HG03135 (cell line): ENCODE data around the gene NBEA.
A peak's percentile ranks its signal among the peaks of the same experiment; 100 is the strongest.

Experiments
- ATAC-seq: cut with Tn5 transposase; IDR thresholded peaks from one replicate; pipeline ENCODE4 v1.9.1; 2021; ENCODE audit warnings: mild to moderate bottlenecking, moderate library complexity; ENCODE audit not compliant: unreplicated experiment

NBEA gene

DNA sequence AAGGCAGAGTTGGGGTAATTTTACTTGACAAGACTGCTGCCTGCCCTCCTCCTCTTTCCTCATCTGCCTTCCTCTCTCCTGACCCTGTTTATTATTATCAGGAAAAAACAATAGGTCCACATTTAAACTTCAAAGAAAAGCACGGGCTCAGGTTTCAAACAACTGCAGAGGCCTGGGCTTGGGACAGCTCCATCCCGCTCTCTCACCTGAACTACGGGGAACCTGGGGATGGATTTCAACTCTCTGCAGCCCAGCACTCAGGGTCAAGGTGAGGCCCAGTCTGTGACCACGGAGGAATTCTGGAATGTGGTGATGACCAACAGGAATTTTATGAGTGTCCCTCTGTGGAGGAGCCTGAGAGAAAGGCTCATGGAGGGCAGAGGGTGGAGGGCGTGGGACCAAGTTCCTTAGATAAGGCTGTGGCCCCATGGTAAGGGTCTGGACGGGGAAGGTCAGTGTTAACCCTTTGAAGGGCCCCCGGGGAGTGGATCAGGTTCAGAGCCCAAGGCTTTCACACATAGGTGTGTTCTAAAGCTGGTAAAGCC is 755.2 kb downstream of the NBEA start:
- no peak for ATAC-seq

DNA sequence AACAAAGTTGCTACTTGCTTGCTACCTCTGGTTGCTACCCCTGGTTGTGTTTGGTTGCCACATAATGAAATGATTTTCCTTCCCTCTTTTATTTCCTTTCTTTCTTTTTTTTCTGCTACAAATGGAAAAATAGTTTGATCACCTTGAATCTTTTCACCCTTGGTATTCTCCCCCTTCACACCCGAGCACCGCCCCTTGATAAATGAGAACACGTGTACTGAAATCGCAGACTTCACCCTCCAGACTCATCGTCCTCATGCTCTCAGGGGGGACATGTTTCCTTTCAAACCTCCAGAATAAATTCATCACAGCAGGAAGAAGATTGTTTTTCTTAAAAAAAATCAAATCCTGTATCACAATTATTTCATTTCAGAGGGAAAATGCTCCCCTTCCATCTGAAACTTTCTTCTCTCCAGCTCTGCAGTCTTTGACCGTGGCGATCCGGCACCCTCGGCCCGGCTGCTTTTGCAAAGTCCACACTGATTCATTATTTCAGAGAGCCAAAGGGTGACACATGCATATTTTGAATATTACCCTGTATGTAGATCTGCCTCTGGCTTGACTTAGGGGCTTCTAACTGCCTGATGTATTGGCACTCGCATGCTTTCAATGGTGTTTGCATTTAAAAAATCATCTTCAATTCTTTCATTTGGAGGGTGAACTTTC is 757.0 kb downstream of the NBEA start:
- ATAC-seq, result no peak

DNA sequence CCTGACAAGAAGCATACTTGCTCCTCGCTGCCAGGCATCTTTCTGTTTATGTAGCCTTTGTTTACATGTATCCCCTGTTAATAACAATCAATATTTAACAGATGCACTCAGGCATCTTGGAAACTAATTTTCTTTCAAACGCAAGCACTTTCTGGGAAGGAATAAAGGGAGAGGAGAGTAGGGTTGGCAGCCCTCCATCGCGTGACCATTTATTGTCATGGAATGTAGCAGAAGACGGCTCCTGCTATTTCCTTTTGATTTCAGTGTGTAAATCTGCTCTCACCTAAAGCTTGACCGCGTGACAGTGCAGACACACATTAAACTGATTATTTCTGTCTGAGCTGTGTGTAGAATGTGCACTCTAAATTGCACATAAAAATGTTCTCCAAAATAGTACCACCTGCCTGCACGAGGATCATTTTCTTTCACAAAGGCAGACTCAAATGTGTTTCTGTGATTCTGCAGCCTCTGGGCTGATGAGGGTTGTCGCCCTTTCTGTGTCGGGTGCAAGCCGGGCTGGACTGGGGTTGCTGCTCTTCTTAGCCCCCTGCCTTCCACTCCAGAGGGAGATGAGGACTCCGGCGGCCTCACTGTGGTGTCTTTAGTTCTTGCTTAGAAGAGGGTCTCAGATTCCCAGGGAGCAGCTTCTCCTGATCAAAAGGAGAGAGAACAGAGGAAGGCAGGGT is 757.9 kb downstream of the NBEA start:
- no peak for ATAC-seq

DNA sequence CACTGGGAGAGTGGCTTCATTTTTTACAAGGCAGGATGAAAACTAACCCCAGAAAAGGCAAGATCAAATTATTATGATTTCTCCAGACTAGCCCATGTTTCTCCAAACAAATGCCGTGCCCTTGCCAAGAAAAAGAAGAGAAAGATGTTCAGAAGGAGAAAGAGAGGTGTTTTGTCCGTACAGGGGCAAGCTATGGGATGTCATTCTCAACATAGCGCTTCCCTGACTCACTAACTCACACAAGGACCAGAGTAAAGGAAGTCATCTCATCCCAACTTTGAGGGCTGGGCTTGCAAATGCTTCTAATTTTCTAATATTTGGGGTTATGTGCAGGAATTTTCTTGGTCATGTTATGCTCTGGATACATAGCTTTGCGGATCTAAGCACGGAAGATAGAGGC is 758.6 kb downstream of the NBEA start:
- no peak for ATAC-seq

DNA sequence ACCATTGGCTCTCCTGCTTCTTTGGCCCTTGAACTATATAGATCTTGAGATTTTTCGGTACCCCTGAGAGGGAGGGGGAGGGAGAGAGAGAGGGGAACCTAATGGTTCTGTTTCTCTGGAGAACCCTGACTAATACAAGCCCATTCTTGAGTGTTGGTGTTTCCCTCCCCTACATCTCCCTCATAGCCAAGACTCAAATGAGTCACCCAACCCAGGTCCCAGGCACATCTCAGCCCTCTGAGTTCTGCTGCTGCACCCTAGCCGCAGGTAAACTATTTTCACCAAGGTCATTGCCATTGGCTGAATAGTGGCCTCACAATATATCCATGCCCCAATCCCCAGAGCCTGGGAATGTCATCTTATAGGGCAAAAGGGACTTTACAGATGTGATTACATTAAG is 760.2 kb downstream of the NBEA start:
- no peak for ATAC-seq

DNA sequence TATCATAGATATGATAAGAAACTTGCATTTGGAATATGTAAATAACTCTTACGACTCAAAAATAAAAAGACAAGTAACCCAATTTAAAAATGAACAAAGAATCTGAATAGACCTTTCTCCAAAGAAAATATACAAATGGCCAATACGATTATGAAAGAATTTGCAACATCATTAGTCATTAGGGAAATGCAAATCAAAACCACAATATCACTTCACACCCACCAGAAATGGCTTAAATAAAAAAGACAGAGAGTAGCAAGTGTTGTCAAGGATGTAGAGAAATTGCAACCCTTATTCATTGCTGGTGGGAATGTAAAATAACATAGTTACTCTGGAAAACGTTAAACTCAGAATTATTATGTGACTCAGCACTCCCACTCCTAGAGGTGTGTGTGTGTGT is 761.0 kb downstream of the NBEA start:
- ATAC-seq, result no peak

DNA sequence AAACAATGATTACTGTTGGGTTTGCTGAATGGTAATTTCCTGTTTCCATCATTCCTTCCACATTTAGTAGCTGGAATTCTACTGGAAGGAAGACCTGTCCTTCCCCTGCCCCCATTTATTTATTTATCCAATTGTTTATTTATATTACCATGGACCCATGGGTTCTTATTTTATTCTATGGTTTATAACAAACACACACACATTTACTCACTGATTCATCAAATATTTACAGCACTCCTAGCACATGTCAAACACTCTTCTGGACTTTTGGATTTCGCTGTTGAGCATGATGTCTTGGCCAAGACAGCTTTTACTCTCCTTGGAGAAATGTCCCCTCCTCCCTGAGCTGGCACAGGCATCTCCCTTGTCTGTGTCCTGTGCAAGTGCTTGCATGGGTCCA is 762.3 kb downstream of the NBEA start:
- no peak for ATAC-seq

DNA sequence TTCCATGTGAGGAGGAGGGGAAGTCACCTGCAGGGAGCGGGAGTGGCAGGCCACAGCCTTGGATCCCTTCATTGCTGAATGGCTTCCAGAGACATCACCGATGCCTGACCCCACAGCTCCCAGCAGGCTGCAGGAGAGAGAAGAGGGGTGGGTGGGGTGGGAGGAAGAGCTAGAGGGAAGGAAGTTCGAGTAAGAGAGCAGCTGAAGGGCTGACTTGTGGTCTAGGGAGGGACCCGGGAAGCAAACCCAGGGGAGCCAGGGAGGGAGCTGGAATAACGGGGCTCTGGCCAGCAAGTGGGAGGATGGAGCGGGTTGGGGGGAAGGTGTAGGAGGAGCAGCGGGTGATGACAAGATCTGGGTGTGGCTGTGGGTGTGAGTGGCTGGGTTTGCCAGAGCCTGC is 764.2 kb downstream of the NBEA start:
- ATAC-seq, result no peak

DNA sequence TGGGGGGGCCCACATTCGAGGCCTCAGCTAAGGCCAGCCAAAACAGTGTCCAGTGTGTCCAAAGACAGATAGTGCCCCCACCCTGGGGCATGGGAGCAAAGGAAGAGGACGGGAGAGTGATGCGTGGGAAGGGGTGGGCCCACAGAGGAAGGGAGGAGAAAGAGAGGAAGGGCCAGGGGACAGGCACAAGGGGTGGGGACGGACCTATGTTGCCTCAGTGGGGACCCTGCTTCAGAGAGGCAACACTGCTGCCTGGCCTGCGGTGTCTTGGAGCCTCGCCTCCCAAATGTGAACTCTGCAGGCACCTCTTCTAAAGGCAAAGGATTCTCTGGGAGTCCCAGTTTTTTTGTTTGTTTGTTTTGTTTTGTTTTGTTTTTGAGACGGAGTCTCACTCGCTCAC is 764.7 kb downstream of the NBEA start:
- no peak for ATAC-seq

DNA sequence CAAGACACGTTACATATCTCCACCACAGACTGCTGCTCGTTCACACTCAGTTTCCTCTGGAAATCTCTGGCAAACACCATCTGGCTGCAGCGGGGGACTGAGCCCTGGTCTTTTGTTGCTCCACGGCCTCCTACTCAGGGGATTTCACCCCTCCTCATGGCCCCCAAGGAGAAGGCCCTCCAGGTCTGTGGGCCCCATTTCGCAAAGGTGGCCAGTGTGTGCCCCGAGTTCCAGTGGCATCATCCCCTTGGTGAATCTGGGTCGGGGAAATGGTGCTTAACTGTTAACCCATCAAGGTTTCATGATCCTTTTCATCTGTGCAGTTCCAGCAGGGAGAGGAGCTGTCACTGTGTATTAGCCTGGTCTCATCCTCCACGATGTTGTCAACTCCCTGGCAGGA is 769.8 kb downstream of the NBEA start:
- no peak for ATAC-seq

DNA sequence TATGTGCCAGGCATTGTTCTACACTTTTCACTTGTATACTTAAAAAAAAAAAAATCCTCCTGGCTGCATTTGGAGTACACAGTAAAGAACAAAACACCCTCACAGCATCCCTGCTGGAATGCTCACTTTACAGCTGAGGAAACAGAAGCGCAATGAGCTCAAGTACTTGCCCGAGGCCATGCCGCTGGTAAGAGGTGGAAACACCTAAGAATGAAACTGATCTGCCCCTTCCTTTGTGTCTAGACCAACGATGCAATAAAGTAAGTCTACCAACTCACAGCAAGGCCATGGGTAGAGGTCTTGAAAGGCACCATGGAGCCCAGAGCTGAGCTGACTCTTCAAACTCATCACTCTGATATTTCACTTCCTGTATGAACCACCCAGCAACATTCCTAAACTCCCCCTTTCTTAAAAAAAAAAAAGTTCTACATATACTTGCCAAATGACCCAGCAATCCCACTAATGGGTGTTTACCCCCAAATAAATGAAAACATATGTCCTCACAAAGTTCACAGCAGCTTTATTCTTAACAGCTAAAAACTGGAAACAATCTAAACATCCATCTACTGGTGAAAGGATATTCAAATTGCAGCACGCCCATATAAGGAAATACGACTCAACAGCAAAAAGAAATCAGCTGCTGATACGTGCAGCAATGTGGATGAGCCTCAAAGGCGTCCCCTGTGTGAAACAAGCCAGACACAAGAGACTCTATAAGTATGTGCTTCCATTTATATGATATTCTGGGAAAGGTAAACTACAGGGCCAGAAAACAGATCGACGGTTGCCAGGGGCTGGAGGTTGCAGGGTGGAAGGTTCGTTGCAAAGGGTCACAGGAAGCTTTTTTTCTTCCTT is 771.1 kb downstream of the NBEA start:
- no peak for ATAC-seq

DNA sequence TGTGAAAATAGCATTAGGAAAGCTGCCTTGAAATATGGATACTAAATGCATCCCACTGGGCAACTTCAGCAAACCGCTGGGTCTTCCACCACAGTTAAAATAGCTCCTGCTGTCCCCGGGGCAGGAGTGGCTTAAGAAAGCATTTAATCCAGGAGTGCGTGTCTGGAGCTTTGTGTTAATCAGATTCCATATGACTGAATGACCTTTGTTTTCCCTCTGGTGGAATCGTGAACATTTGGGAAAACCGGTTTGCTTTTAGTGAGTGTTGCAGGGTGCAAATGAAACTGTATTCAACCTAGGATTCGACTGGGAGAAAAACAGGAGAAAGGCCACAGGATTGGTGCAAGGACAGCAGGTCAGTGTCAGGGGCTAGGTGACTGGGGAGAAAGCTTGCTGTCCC is 772.1 kb downstream of the NBEA start:
- ATAC-seq, result no peak

DNA sequence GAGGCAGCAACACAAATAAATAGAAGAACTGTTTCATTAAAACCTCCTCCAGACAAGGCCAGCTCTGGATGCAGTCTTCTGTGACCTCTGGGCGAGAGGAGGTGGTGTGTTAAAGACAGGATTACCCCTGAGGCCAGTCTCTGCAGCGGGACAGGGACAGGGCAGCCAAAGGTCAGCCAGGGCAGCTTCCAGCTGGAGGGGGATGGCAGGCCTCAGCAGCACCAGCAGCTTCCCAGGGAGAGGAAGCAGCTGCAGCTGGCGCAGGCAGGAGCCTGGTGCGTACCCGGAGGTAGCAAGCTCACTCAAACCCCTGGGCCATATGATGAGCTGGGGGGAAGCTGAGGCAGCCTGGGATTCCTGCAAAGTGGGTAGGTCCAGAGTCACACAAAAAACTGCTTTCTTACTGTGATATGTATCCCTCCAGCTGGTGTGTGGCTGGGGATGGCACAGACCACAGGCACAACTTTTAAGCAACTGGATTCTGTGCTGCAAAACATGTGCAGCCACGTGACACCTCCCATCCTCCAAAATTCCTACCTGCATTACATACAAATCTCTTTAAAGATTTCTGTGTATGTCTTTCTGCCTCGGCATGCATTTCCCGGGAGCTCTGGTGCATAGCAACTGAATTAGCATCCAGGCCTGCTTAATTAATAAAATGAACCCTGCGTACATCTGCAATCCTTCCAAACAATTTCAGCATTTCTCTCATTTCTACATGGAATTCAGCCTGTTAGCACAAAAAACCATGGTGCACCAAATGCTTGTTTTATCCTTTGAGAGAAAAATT is 772.7 kb downstream of the NBEA start:
- ATAC-seq, result no peak

DNA sequence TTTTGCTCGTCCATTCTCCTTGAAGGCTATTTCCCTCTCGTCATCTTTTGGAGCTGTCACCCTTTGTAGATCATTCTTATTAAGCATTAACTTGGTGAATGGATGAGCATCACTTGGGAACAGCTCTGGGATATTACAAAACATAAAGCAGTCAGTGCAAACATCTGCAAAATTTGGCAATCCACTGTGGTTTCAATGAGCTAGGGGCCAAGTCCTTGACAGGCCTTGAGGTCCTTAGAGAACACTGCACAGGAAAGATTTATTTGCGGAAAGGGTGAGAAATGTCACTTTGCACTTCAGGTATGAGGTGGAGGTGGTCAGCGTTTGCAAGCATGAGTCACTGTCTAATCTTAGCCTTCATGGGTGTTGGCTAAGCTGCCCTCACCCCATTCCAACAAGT is 774.1 kb downstream of the NBEA start:
- no peak for ATAC-seq

DNA sequence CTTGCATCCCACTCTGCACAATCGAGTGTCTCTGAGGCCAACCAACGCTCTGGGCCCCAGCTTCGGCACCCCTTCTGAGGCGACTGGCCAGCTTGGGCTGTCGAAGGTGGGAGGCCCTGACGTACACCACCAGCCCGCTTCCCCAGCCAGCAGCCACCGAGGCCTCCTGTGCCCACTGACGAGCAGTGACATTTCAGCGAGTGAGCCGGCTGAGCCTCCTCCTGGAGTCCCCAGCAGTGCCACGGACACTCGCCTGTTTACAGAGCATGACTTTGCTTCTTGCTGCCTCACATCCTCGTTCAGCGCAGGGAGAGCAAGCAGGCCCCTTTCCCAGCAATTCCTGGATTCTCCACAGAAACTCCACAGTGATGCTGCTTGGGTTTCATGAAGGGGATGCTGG is 774.7 kb downstream of the NBEA start:
- no peak for ATAC-seq

DNA sequence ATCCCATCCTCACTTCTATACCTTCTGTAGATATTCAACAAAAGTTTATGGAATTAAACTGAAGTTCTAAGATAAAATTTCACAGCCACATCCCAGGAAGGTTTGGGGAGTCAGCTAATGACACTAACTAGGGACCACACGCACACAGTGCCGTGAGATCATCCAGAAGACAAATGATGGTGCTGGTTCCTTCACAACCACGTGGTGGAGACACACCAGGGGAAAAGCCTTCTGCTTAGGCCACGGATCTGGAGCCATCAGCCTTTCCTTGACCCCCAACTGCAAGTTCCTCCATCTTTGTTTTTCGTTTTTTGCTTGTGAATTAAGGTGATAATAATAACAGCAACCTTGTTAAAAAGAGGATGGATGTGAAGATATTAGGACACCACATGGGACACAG is 776.0 kb downstream of the NBEA start:
- ATAC-seq, result no peak

DNA sequence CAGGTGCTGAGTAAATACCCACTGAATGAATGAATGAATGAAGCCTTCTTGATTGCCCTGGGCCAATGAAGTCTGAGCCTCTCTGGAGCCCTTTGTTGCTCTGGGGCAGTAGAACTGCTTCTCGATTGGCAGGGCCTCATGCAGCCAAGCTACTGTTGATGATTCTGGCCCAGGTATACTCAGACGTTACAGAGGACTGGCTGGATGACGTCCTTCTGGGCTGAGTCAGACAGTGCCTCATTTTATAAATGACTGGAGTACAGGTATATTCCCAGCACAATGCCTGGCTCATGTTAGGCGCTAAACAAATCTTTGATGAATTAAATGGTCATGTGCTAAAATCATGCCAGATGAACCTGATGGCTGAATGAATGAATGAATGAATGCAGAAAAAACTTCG is 778.2 kb downstream of the NBEA start:
- ATAC-seq, result no peak

DNA sequence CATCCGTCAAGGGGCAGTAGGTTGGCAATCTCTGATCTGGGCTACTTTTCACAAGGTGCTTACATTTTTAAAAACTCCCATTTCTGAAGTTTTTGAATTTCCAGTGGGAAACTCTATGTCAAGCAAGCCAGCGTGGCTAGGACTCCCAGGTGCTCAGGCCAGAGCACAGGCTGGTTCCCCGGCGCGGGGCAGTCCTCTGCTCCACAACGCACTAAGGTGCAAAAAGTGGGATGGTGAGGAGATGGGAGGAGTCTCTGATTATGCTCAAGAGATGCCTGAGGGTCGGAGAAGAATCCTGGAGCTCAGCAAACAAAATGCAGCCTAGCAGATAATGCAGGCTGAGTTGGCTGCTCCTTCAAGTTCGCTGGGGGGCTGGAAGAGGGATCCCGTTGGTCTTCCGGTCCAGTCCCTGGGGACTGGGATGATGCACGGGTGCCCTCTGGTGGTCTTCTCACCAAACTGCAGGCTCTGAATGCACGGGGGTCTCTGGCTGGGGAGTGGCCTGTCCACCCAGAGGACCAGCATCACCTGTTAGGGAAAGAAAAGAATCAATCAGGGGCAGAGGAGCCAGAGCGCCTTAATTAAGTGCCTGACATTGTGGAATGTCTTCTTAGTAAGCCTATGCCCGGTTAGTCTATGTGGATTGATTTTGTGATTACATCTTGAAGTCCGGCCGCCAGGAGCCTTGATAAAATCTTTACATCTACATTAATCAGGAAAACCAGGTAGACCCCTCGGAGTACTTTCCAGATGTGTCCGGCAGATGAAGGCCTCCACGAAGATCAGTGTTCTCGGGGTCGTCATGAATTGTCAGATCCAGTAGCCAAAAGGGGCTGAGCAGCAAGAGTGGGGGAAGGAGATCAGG is 778.9 kb downstream of the NBEA start:
- peak; percentile 60 for ATAC-seq
